ENCODE results near the gene IFT43.
A peak's percentile ranks its signal among the peaks of the same experiment; 100 is the strongest.

IFT43 gene

GRCh38 chr14:75969126-75969525 lies 16.4 kb upstream of the IFT43 start:
- Histone ChIP-seq H3K36me3 (ENCODE audit: control insufficient read depth in 1 of 2, insufficient read depth in 2 of 2, low read length in 2 of 2) (peaks cover 32 to 38% of the 10 kb centered on the region in 2 donors), H3K4me1 (ENCODE audit: control insufficient read depth in 1 of 2, insufficient read depth in 2 of 2, low read length in 2 of 2) (no peaks in the 10 kb centered on the region), H3K9me3 (ENCODE audit: control insufficient read depth in 1 of 2, low read length in 2 of 2) (no peaks in the 10 kb centered on the region), H3K4me3 (ENCODE audit: low read depth in 1 of 2, low read length in 2 of 2) (no peak overlapping the region), H3K27me3 (ENCODE audit: low read depth, low read length) (no peaks in the 10 kb centered on the region), H3K27ac (ENCODE audit: low read length) (no peak overlapping the region)

GRCh38 chr14:75969891-75970290 lies 15.7 kb upstream of the IFT43 start:
- Histone ChIP-seq H3K27me3 (ENCODE audit: low read depth, low read length) (no peaks in the 10 kb centered on the region), H3K27ac (ENCODE audit: low read length) (no peak overlapping the region)

GRCh38 chr14:75970989-75971388 lies 14.6 kb upstream of the IFT43 start:
- Histone ChIP-seq H3K9me3 (ENCODE audit: control insufficient read depth in 1 of 2, low read length in 2 of 2) (no peaks in the 10 kb centered on the region), H3K4me1 (ENCODE audit: control insufficient read depth in 1 of 2, insufficient read depth in 2 of 2, low read length in 2 of 2) (no peaks in the 10 kb centered on the region), H3K27ac (ENCODE audit: low read length) (no peak overlapping the region), H3K4me3 (ENCODE audit: low read depth in 1 of 2, low read length in 2 of 2) (no peak overlapping the region), H3K27me3 (ENCODE audit: low read depth, low read length) (no peaks in the 10 kb centered on the region), H3K36me3 (ENCODE audit: control insufficient read depth in 1 of 2, insufficient read depth in 2 of 2, low read length in 2 of 2) (peaks cover 15 to 19% of the 10 kb centered on the region in 2 donors)

More at GRCh38 chr14:75969891-75970290, 15.7 kb upstream of the IFT43 start:
- H3K36me3 ChIP-seq (ENCODE audit: control insufficient read depth in 1 of 2, insufficient read depth in 2 of 2, low read length in 2 of 2), result peaks cover 25 to 30% of the 10 kb centered on the region in 2 donors
- H3K9me3 ChIP-seq (ENCODE audit: control insufficient read depth in 1 of 2, low read length in 2 of 2), result no peaks in the 10 kb centered on the region
- no peak overlapping the region for H3K4me3 ChIP-seq (ENCODE audit: low read depth in 1 of 2, low read length in 2 of 2)
- no peaks in the 10 kb centered on the region for H3K4me1 ChIP-seq (ENCODE audit: control insufficient read depth in 1 of 2, insufficient read depth in 2 of 2, low read length in 2 of 2)

GRCh38 chr14:75971509-75971908 lies 14.1 kb upstream of the IFT43 start:
- Histone ChIP-seq H3K27me3 (ENCODE audit: low read depth, low read length) (no peaks in the 10 kb centered on the region), H3K9me3 (ENCODE audit: control insufficient read depth in 1 of 2, low read length in 2 of 2) (no peaks in the 10 kb centered on the region), H3K27ac (ENCODE audit: low read length) (no peak overlapping the region), H3K36me3 (ENCODE audit: control insufficient read depth in 1 of 2, insufficient read depth in 2 of 2, low read length in 2 of 2) (peaks cover 11 to 14% of the 10 kb centered on the region in 2 donors), H3K4me3 (ENCODE audit: low read depth in 1 of 2, low read length in 2 of 2) (no peak overlapping the region), H3K4me1 (ENCODE audit: control insufficient read depth in 1 of 2, insufficient read depth in 2 of 2, low read length in 2 of 2) (no peaks in the 10 kb centered on the region)

GRCh38 chr14:75972801-75973421 lies 12.7 kb upstream of the IFT43 start:
- H3K4me1 ChIP-seq (ENCODE audit: control insufficient read depth in 1 of 2, insufficient read depth in 2 of 2, low read length in 2 of 2), result no peaks in the 10 kb centered on the region
- no peak overlapping the region for H3K4me3 ChIP-seq (ENCODE audit: low read depth in 1 of 2, low read length in 2 of 2)
- H3K36me3 ChIP-seq (ENCODE audit: control insufficient read depth in 1 of 2, insufficient read depth in 2 of 2, low read length in 2 of 2), result peaks cover under 1% of the 10 kb centered on the region in 2 donors
- H3K27me3 ChIP-seq (ENCODE audit: low read depth, low read length), result no peaks in the 10 kb centered on the region
- H3K9me3 ChIP-seq (ENCODE audit: control insufficient read depth in 1 of 2, low read length in 2 of 2), result no peaks in the 10 kb centered on the region
- no peak overlapping the region for H3K27ac ChIP-seq (ENCODE audit: low read length)

- no peaks in the 10 kb centered on the region for H3K27me3 ChIP-seq (ENCODE audit: low read depth, low read length)
- no peaks in the 10 kb centered on the region for H3K36me3 ChIP-seq (ENCODE audit: control insufficient read depth in 1 of 2, insufficient read depth in 2 of 2, low read length in 2 of 2)
- peaks cover 10 to 15% of the 10 kb centered on the region in 2 donors for H3K4me1 ChIP-seq (ENCODE audit: control insufficient read depth in 1 of 2, insufficient read depth in 2 of 2, low read length in 2 of 2)
- H3K9me3 ChIP-seq (ENCODE audit: control insufficient read depth in 1 of 2, low read length in 2 of 2), result no peaks in the 10 kb centered on the region
- no peak overlapping the region for H3K4me3 ChIP-seq (ENCODE audit: low read depth in 1 of 2, low read length in 2 of 2)
- H3K27ac ChIP-seq (ENCODE audit: low read length), result no peak overlapping the region
These were observed 8.6 kb upstream of the IFT43 start for GRCh38 chr14:75976826-75977581.

- no peaks in the 10 kb centered on the region for H3K9me3 ChIP-seq (ENCODE audit: control insufficient read depth in 1 of 2, low read length in 2 of 2)
- no peak overlapping the region for H3K27ac ChIP-seq (ENCODE audit: low read length)
- no peak overlapping the region for H3K4me3 ChIP-seq (ENCODE audit: low read depth in 1 of 2, low read length in 2 of 2)
- no peaks in the 10 kb centered on the region for H3K36me3 ChIP-seq (ENCODE audit: control insufficient read depth in 1 of 2, insufficient read depth in 2 of 2, low read length in 2 of 2)
- peaks cover 10 to 15% of the 10 kb centered on the region in 2 donors for H3K4me1 ChIP-seq (ENCODE audit: control insufficient read depth in 1 of 2, insufficient read depth in 2 of 2, low read length in 2 of 2)
- H3K27me3 ChIP-seq (ENCODE audit: low read depth, low read length), result no peaks in the 10 kb centered on the region
These were observed 8.0 kb upstream of the IFT43 start for GRCh38 chr14:75977582-75977943.

GRCh38 chr14:75978249-75978731 lies 7.3 kb upstream of the IFT43 start:
- Histone ChIP-seq H3K27ac (ENCODE audit: low read length) (no peak overlapping the region), H3K4me1 (ENCODE audit: control insufficient read depth in 1 of 2, insufficient read depth in 2 of 2, low read length in 2 of 2) (peaks cover 10 to 15% of the 10 kb centered on the region in 2 donors), H3K9me3 (ENCODE audit: control insufficient read depth in 1 of 2, low read length in 2 of 2) (no peaks in the 10 kb centered on the region), H3K36me3 (ENCODE audit: control insufficient read depth in 1 of 2, insufficient read depth in 2 of 2, low read length in 2 of 2) (no peaks in the 10 kb centered on the region), H3K4me3 (ENCODE audit: low read depth in 1 of 2, low read length in 2 of 2) (peak overlapping the region in 1 of 2 donors; percentile 77), H3K27me3 (ENCODE audit: low read depth, low read length) (no peaks in the 10 kb centered on the region)

GRCh38 chr14:75979071-75979571 lies 6.4 kb upstream of the IFT43 start:
- H3K4me3 ChIP-seq (ENCODE audit: low read depth in 1 of 2, low read length in 2 of 2), result peak overlapping the region; percentile 69 to 77
- no peaks in the 10 kb centered on the region for H3K27me3 ChIP-seq (ENCODE audit: low read depth, low read length)
- H3K4me1 ChIP-seq (ENCODE audit: control insufficient read depth in 1 of 2, insufficient read depth in 2 of 2, low read length in 2 of 2), result peaks cover 10 to 15% of the 10 kb centered on the region in 2 donors
- no peaks in the 10 kb centered on the region for H3K36me3 ChIP-seq (ENCODE audit: control insufficient read depth in 1 of 2, insufficient read depth in 2 of 2, low read length in 2 of 2)
- no peak overlapping the region for H3K27ac ChIP-seq (ENCODE audit: low read length)
- no peaks in the 10 kb centered on the region for H3K9me3 ChIP-seq (ENCODE audit: control insufficient read depth in 1 of 2, low read length in 2 of 2)

GRCh38 chr14:75979648-75980565 lies 5.7 kb upstream of the IFT43 start:
- Histone ChIP-seq H3K9me3 (ENCODE audit: control insufficient read depth in 1 of 2, low read length in 2 of 2) (no peaks in the 10 kb centered on the region), H3K27me3 (ENCODE audit: low read depth, low read length) (no peaks in the 10 kb centered on the region), H3K4me3 (ENCODE audit: low read depth in 1 of 2, low read length in 2 of 2) (peak overlapping the region; percentile 69 to 77), H3K27ac (ENCODE audit: low read length) (peak overlapping the region; percentile 8), H3K36me3 (ENCODE audit: control insufficient read depth in 1 of 2, insufficient read depth in 2 of 2, low read length in 2 of 2) (no peaks in the 10 kb centered on the region), H3K4me1 (ENCODE audit: control insufficient read depth in 1 of 2, insufficient read depth in 2 of 2, low read length in 2 of 2) (peaks cover 10 to 16% of the 10 kb centered on the region in 2 donors)

- Histone ChIP-seq H3K36me3 (ENCODE audit: control insufficient read depth in 1 of 2, insufficient read depth in 2 of 2, low read length in 2 of 2) (peaks cover 0 to 2% of the 10 kb centered on the region in 2 donors), H3K27ac (ENCODE audit: low read length) (peak overlapping the region; percentile 85), H3K9me3 (ENCODE audit: control insufficient read depth in 1 of 2, low read length in 2 of 2) (no peaks in the 10 kb centered on the region), H3K27me3 (ENCODE audit: low read depth, low read length) (no peaks in the 10 kb centered on the region), H3K4me1 (ENCODE audit: control insufficient read depth in 1 of 2, insufficient read depth in 2 of 2, low read length in 2 of 2) (peaks cover 10 to 21% of the 10 kb centered on the region in 2 donors), H3K4me3 (ENCODE audit: low read depth in 1 of 2, low read length in 2 of 2) (peak overlapping the region; percentile 69 to 77)
These were observed 4.7 kb upstream of the IFT43 start for GRCh38 chr14:75980856-75981255.

Measured in muscle layer of duodenum (tissue), 2 donors.